NCI-H2171 treated with DMSO at 0.1 percent for 48 hours (cell line): ENCODE measurements around the gene DIPK2B.

Source experiments
- DNase-seq: peaks from one replicate; lab custom pipeline; 2025; lab: John Stamatoyannopoulos, UW

Gene DIPK2B

GRCh38 chrX:45164021-45164621, 36.6 kb downstream of the DIPK2B start:
- DNase-seq = no peak

GRCh38 chrX:45157647-45158046, 43.0 kb downstream of the DIPK2B start:
- no peak for DNase-seq

GRCh38 chrX:45154462-45154861, 46.2 kb downstream of the DIPK2B start:
- no peak for DNase-seq

GRCh38 chrX:45154033-45154360, 46.7 kb downstream of the DIPK2B start:
- no peak for DNase-seq
